ENCODE results near the gene PLTP.

DNA sequence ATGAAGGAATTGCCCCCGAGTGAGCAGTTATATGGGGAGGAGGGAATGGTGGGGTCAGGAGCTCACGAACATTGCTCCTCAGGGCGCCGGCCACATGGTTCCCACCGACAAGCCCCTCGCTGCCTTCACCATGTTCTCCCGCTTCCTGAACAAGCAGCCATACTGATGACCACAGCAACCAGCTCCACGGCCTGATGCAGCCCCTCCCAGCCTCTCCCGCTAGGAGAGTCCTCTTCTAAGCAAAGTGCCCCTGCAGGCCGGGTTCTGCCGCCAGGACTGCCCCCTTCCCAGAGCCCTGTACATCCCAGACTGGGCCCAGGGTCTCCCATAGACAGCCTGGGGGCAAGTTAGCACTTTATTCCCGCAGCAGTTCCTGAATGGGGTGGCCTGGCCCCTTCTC, 13.7 kb downstream of the PLTP start:
- TF ChIP-seq, protein P1, sequence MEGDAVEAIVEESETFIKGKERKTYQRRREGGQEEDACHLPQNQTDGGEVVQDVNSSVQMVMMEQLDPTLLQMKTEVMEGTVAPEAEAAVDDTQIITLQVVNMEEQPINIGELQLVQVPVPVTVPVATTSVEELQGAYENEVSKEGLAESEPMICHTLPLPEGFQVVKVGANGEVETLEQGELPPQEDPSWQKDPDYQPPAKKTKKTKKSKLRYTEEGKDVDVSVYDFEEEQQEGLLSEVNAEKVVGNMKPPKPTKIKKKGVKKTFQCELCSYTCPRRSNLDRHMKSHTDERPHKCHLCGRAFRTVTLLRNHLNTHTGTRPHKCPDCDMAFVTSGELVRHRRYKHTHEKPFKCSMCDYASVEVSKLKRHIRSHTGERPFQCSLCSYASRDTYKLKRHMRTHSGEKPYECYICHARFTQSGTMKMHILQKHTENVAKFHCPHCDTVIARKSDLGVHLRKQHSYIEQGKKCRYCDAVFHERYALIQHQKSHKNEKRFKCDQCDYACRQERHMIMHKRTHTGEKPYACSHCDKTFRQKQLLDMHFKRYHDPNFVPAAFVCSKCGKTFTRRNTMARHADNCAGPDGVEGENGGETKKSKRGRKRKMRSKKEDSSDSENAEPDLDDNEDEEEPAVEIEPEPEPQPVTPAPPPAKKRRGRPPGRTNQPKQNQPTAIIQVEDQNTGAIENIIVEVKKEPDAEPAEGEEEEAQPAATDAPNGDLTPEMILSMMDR (IDR thresholded peaks at IDR 0.05) = no peak
- no peak for TF ChIP-seq POLR2AphosphoS5 (IDR thresholded peaks at IDR 0.05; ENCODE audit: low read depth, low read length)
- TF ChIP-seq, protein P2, sequence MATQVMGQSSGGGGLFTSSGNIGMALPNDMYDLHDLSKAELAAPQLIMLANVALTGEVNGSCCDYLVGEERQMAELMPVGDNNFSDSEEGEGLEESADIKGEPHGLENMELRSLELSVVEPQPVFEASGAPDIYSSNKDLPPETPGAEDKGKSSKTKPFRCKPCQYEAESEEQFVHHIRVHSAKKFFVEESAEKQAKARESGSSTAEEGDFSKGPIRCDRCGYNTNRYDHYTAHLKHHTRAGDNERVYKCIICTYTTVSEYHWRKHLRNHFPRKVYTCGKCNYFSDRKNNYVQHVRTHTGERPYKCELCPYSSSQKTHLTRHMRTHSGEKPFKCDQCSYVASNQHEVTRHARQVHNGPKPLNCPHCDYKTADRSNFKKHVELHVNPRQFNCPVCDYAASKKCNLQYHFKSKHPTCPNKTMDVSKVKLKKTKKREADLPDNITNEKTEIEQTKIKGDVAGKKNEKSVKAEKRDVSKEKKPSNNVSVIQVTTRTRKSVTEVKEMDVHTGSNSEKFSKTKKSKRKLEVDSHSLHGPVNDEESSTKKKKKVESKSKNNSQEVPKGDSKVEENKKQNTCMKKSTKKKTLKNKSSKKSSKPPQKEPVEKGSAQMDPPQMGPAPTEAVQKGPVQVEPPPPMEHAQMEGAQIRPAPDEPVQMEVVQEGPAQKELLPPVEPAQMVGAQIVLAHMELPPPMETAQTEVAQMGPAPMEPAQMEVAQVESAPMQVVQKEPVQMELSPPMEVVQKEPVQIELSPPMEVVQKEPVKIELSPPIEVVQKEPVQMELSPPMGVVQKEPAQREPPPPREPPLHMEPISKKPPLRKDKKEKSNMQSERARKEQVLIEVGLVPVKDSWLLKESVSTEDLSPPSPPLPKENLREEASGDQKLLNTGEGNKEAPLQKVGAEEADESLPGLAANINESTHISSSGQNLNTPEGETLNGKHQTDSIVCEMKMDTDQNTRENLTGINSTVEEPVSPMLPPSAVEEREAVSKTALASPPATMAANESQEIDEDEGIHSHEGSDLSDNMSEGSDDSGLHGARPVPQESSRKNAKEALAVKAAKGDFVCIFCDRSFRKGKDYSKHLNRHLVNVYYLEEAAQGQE (IDR thresholded peaks at IDR 0.05; ENCODE audit: insufficient read depth in 1 of 2, low read depth in 2 of 2, low read length in 1 of 2) = no peak

Data from Panc1 (cell line).